GM21390 (cell line): ENCODE data around the gene TMEM38A.
"Not testable (repeated sequence)": the region's sequence is repeated elsewhere in the genome, so short reads cannot be mapped to it uniquely, and the experiment has no call there.

ENCODE experiments used
- ATAC-seq: cut with Tn5 transposase; IDR thresholded peaks from one replicate; pipeline ENCODE4 v1.9.1; 2021; ENCODE audit not compliant: unreplicated experiment

The TMEM38A gene

GRCh38 chr19:16676101-16676798 is 15.3 kb downstream of the TMEM38A start:
- ATAC-seq, result no peak

GRCh38 chr19:16677055-16677454 is 16.1 kb downstream of the TMEM38A start:
- ATAC-seq, result no peak

GRCh38 chr19:16678498-16678897 is 17.6 kb downstream of the TMEM38A start:
- ATAC-seq, result no peak

GRCh38 chr19:16679811-16680210 is 18.9 kb downstream of the TMEM38A start:
- no peak for ATAC-seq

- ATAC-seq, result no peak
Observed at GRCh38 chr19:16682539-16682938, 21.6 kb downstream of the TMEM38A start.

GRCh38 chr19:16684216-16684615 is 23.3 kb downstream of the TMEM38A start:
- ATAC-seq, result no peak

- no peak for ATAC-seq
Observed at GRCh38 chr19:16688084-16688483, 27.1 kb downstream of the TMEM38A start.

GRCh38 chr19:16698914-16699313 is 38.0 kb downstream of the TMEM38A start:
- ATAC-seq, result no peak

GRCh38 chr19:16702123-16702522 is 41.2 kb downstream of the TMEM38A start:
- no peak for ATAC-seq

GRCh38 chr19:16703677-16704076 is 42.7 kb downstream of the TMEM38A start:
- no peak for ATAC-seq

GRCh38 chr19:16710870-16711269 is 49.9 kb downstream of the TMEM38A start:
- ATAC-seq, result not testable (repeated sequence)

GRCh38 chr19:16712295-16712694 is 51.4 kb downstream of the TMEM38A start:
- ATAC-seq, result not testable (repeated sequence)

GRCh38 chr19:16714702-16715287 is 53.9 kb downstream of the TMEM38A start:
- ATAC-seq, result no peak

- no peak for ATAC-seq
Observed at GRCh38 chr19:16715611-16716010, 54.7 kb downstream of the TMEM38A start.

GRCh38 chr19:16721051-16721450 is 60.1 kb downstream of the TMEM38A start:
- ATAC-seq, result no peak

- ATAC-seq, result no peak
Observed at GRCh38 chr19:16722591-16722990, 61.7 kb downstream of the TMEM38A start.

GRCh38 chr19:16726916-16727315 is 66.0 kb downstream of the TMEM38A start:
- ATAC-seq, result no peak

GRCh38 chr19:16735650-16736266 is 74.8 kb downstream of the TMEM38A start:
- not testable (repeated sequence) for ATAC-seq

GRCh38 chr19:16736709-16737108 is 75.8 kb downstream of the TMEM38A start:
- ATAC-seq, result no peak

- ATAC-seq, result no peak
Observed at GRCh38 chr19:16737911-16738310, 77.0 kb downstream of the TMEM38A start.

- no peak for ATAC-seq
Observed at GRCh38 chr19:16739546-16739945, 78.6 kb downstream of the TMEM38A start.
